NCI-H2227 (cell line): ENCODE data around the gene PDE4A.
A peak's percentile ranks its signal among the peaks of the same experiment; 100 is the strongest.
"Not testable (repeated sequence)": the region's sequence is repeated elsewhere in the genome, so short reads cannot be mapped to it uniquely, and the experiment has no call there.

Source experiments
- DNase-seq: peaks from one replicate; lab custom pipeline; 2025; ENCODE audit not compliant: unreplicated experiment; lab: John Stamatoyannopoulos, UW

The PDE4A gene

DNA sequence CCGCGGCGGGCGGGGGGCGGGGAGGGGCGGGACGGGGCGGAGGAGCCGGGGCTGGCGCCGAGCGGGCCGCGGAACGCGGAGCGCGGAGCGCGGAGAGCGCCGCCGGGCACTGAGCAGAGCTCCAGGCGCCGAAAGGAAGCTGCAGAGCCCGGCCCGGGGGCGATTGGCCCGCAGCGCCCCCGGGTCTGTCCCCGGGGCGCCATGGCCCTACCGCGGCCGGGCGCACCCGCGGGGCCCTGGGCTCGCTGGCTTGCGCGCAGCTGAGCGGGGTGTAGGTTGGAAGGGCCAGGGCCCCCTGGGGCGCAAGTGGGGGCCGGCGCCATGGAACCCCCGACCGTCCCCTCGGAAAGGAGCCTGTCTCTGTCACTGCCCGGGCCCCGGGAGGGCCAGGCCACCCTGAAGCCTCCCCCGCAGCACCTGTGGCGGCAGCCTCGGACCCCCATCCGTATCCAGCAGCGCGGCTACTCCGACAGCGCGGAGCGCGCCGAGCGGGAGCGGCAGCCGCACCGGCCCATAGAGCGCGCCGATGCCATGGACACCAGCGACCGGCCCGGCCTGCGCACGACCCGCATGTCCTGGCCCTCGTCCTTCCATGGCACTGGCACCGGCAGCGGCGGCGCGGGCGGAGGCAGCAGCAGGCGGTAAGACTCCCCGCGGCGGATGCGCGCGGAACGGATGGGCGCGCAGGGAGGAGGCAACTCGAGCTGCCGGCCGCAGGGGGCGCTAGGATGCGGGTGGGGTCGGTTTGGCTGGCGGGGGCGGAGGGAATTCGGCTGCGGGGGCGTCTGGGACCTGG is at the start of gene PDE4A:
PDE4A (plus strand) TSS at position 95 of the 796 bp plus-strand sequence; CDS start at position 322, 227 bp downstream.
- peak; percentile 30 for DNase-seq

DNA sequence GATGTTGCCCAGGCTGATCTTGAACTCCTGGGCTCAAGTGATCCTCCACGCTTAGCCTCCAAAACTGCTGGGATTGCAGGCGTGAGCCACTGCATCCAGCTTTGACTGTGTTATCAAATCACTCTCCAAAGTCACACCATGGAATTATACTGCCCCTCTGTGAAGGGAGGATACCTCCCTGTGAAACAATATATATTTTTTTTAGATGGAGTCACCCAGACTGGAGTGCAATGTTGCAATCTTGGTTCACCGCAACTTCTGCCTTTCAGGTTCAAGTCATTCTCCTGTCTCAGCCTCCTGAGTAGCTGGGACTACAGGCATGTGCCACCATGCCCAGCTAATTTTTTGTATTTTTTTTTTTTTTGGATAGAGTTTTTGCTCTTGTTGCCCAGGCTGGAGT is 47.6 kb upstream of the PDE4A start:
- DNase-seq = no peak

DNA sequence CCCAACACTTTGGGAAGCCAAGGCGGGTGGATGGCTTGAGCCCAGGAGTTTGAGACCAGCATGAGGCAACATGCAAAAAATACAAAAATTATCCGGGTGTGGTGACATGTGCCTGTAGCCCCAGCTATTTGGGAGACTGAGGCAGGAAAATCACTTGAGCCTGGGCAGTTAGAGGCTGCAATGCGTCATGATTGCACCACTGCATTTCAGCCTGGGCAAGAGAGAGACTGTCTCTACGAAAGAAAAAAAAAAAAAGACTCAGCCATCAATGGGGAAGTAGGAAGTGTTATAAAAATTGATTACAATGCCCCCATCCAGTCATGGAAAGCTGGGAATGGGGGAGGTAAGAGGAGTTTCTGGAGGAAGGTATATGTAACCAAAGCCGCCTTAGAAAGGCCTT is 45.4 kb upstream of the PDE4A start:
- no peak for DNase-seq

DNA sequence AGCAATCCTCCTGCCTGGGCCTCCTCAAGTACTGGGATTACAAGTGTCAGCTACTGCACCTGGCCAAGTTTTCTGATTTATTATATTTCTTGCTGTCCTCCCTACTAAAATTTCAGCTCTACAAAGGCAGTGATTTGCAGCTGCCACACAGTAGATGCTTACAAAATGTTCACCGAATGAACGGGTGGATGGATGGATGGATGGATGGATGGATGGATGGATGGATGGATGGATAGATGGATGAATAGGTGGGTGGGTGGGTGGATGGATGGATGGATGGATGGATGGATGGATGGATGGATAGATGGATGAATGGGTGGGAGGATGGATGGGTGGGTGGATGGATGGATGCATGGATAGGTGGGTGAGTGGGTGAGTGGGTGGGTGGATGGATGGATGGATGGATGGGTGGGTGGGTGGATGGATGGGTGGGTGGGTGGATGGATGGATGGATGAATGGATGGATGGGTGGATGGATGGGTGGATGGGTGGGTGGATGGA is 43.1 kb upstream of the PDE4A start:
- not testable (repeated sequence) for DNase-seq

DNA sequence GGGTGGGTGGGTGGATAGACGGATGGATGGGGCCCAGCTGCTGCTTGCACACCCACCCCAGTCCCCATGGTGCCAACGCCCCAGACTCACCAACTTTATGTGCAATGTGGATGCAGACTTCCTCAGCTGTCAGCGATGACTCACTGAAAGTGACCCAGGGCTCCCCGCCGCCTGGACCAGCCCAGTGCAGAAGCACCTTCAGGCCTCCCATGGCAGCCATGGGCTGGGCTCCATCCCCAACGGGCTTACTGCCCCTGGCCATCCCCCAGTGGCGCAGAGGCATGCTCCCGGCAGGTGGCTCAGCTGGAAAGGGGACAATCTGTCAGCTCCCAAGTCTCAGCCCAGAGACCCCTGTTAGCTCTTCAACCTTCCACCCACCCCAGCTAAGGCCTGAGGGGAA is 42.2 kb upstream of the PDE4A start:
- DNase-seq = no peak

DNA sequence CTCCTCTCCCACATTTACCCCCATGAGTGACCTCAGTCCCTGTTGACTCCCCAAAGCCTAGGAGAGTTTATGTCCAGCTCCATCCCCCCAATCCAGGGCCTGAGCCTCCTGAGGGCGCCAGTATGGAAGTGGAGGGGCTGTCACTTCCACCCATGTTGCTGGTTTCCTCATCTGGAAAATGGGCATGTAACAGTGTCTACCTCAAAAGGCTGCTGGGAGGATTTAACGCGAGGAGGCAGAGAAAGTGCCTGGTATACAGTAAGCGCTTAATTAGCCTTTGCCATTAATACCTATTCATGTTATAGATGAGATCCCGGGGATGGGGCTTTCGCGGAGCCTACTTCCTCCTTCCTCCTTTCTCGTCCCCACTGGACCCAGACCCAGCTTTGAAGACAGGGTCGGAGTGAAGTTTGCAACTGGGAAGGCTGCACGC is 40.4 kb upstream of the PDE4A start:
- no peak for DNase-seq

DNA sequence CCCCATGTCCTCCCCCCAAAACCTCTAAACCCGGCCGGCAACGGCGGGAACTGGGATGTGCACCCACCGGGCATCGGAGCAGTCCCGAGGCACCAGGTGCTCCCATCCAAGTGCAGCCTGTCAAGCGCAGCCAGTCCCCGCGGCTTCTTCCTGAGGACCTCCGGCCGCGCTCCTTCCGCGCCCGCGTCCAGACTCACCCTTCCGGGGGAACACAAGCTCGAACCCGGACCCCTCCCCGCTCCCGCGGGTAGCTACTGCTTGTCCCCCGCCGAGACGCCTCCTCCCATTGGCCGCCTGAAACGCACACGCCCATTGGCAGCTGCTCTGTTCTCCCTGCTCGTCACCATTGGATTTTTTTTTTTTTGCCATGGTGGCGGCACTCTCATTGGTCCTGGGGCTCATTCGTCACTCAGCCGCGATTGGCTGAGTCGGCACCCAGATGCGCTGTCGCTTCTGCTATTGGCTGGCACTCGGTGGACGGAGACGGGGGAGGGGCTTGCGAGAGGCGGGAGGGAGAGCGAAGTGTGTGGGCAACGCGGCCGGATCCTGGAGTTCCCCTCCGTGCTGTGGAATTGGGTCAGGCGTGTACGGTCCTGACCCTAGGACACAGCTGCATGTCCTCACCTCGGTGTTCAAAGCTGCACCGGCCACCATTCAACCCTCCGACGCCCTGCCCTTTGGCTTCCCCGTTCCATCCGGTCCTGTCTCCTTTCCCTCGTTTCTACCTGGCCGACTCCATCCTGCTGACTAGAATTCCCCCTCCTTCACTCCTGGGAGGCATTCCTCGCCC is 39.8 kb upstream of the PDE4A start, which contains the start of gene TYK2:
TYK2 (minus strand) TSS at position 260 of the 790 bp plus-strand sequence. CDS start 2,166 bp downstream, outside the sequence.
- peak; percentile 97 for DNase-seq

DNA sequence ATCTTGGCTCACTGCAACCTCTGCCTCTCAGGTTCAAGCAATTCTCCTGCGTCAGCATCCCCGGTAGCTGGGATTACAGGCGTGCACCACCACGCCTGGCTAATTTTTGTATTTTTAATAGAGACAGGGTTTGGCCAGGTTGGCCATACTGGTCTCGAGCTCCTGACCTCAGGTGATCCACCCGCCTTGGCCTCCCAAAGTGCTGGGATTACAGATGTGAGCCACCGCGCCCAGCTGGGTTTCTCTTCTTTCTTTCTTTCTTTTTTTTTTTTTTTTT is 37.2 kb upstream of the PDE4A start:
- not testable (repeated sequence) for DNase-seq

DNA sequence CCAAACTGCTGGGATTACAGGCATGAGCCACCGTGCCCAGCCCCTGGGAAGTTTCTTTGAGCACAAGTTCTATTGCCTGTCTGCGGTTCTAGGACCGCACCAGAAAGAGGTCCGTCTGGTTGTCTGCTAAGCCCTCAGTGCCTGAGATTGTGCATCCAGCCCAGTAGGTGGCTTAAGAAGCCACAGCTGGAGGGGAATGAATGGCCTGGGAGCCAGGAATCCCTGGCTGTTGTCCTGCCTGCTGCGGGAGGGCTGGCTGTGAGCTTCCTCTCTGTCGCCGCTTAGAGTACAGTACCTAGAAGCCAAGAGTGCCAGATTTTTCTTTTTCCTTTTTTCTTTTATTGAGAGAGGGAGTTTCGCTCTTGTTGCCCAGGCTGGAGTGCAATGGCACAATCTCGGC is 35.8 kb upstream of the PDE4A start:
- DNase-seq = no peak

DNA sequence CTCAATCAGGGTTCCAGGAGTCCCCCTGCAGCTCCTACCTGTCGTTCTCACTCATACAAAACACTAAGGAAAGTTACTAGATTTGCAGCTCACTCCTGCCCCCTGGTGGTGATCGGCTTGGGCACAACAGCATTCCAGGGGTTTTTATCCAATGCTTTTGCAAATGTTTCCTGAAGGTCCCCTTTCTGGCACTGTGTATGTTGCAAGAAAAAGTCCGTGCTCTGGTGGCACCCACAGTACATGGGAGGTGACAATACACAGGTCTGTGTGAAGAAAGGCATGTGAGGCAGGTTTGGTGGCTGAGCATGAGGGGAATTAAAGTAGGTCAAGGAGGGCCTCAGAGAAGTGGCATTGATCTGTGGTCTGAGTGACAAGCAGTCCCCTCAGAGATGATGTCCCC is 31.4 kb upstream of the PDE4A start:
- DNase-seq = peak; percentile 77

DNA sequence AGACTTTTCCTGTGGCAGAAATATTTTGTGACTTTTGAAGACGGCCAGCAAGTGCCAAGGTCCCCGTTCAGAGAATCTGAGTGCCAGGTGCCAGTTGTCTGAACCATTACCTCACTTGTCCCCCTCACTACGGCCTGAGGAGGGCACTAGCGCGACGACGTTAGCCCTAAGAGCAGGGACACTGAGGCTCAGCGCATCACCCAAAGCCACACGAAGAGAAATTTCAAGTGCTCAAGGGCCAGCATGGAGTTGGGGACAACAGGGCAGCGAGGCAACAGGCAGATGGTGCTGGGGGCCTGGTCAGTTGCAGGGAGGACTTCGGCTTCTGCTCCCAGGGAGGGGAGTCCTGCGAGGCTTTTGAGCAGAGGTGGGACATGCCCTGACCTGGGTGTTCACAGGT is 30.5 kb upstream of the PDE4A start:
- DNase-seq = no peak

DNA sequence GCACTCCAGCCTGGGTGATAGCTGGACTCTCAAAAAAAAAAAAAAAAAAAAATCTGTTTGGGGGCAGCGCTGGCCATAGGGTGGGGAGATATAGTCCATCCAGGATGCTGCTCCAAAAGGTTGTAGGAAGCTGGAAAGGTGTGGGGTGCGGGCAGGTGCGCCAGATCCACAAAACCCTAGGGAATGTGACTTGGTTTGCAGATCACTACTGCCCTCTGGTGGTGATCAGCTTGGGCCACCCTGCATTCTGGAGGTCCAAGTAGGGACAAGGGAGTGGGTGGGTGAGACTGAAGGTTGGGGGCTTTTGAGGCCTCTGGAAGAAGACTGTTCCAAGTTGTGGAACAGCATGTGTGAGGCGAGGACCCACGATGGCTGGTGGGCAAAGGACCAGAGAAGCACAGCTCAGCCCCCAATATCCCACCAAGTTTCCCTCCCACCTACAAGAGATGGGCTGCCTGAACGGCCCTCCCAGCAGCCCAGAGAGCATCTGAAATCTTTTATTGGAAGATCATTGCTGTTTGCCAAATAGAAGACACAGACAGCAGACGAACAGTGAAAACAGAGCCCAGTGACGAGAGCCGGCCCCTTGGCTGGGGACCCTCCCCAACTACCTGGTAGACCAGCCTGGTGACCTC is 29.6 kb upstream of the PDE4A start:
- peak; percentile 70 for DNase-seq

DNA sequence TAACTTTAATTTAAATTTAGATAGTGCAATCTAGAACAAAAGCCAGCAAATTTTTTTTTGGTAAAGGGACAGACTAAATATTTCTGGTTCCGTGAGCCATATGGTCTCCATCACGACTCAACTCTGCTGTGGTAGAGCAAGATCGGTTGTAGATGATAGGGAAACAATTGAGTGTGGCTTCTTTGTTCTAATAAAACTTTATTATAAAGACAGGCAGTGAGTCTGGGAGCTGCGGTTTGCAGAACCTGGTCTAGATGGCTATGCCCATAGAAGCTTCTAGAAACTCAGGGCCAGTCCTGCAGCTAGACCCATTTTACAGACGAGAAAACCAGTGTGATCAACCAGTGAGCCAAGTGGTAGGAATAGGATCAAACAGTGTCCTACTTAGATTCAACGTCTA is 28.2 kb upstream of the PDE4A start:
- DNase-seq = no peak

DNA sequence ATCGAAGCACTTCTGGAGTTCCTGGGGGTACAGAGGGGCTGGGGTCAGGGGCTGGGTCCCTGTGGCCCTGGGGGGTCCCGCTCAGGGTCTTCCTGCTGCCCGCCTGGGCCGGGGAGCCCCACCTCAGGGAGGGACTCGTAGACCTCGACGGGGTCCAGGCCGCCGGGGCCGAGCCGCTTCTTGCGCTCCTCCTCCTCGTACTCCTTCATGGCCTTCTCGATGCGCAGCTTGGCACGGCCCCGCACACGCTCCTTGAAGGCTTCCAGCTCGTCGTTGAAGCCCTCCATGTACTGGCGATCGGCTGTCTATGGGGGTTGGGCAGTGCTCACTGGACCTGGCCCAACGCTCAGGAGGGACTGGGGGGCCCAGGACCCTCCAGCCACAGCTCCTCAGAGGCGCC is 27.2 kb upstream of the PDE4A start:
- no peak for DNase-seq

DNA sequence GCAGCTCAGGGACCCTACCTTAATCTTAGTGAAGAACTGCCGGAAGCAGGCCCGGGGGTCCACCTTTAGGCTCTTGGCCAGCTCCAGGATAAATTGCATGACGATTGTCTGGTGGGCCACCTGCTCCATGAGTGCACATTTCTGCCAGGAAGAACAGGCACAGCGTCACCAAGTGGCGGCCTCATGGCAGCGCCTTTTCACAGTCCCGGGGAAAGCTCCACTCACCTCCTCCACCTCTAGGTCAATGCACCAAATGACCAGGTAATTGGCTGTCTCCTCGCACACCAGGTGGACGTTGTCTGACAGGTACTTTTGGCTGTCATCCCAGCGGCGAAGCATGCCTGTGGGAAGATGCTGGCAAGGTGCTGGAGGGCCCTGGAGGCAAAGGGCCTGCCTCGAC is 25.3 kb upstream of the PDE4A start:
- DNase-seq = no peak

DNA sequence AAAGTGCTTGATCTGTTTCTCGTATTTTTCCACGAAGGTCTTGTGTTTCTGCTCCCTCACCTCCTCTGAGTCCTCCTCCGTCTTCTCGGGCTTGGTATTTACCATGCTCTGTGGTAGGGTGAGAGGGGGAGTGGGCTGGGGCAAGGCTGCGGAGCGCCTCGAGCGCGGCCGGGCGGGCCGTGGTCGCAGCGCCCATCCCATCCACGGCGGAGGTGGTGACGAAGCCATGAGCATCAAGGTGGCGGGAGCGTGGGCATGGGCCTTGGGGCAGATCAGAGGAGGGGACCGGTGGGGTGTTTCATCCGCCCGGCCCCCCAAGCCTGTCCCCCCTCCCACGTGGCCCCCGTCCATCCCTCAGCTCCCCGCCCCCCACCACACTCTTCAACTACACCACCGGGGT is 24.9 kb upstream of the PDE4A start:
- no peak for DNase-seq

DNA sequence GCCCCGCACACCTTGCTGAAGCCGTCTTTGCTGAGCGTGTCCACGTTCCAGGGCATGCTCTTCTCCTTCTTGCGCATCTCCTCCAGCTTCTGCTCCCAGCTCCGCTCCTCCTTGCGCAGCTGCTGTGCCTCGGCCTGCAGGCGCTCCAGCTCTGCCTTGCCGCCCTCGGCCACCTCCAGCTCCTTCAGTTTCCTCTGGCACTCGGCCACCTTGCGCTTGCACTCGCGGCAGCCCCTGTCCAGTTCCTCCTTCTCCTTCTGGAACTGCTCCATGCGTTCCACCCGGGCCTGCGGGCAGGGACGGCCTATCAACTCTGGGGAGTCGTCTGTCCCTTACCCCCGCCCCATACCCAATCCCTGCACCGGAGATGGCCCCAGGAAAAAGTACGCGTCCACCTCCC is 24.4 kb upstream of the PDE4A start:
- no peak for DNase-seq

DNA sequence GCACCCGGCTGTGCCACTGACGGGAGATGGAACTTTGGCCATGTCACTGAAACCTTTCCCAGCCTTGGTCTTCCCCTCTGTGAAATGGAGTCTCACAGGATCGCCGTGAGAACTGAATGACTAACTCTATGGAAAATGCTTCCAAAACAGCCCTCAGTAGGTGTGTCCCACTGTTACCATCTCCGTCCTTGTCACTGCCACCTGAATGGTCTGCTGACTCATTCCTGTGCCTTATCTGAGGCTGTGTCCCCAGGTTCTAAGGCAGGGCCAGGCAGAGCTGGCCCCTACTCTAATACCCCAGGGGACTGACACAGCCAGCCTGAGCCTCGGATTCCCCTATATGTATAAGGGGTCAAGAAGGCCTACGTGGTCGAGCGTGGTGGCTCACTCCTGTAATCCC is 21.5 kb upstream of the PDE4A start:
- no peak for DNase-seq

DNA sequence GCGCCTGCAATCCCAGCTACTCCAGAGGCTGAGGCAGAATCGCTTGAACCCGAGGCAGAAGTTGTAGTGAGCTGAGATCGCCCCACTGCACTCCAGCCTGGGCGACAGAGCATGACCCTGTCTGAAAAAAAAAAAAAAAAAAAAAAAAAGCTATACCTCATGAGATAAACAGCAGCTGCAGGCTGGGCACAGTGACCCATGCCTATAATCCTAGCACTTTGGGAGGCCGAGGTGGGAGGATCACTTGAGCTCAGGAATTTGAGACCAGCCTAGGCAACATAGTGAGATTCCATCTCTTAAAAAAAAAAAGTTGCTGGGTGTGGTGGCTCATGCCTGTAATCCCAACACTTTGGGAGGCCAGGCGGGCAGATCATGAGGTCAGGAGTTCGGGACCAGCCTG is 21.0 kb upstream of the PDE4A start:
- DNase-seq = not testable (repeated sequence)

DNA sequence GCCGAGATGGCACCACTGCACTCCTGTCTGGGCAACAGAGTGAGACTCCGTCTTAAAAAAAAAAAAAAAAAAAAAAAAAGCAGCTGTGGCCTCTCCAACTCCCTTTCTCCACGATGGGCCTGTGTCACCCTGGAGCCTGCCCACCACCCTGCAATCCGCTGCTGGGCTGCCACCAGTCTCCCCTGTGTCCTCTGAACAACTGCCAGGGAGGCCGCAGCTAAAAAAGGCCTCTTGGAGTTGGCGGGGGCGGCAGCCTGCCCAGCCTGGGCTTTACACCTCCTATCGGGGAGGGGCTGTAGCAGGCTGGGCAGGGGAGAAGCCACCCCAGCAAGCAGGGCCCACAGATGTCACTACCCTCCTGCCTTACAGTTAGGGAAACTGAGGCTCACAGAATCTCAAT is 20.5 kb upstream of the PDE4A start:
- DNase-seq = no peak

DNA sequence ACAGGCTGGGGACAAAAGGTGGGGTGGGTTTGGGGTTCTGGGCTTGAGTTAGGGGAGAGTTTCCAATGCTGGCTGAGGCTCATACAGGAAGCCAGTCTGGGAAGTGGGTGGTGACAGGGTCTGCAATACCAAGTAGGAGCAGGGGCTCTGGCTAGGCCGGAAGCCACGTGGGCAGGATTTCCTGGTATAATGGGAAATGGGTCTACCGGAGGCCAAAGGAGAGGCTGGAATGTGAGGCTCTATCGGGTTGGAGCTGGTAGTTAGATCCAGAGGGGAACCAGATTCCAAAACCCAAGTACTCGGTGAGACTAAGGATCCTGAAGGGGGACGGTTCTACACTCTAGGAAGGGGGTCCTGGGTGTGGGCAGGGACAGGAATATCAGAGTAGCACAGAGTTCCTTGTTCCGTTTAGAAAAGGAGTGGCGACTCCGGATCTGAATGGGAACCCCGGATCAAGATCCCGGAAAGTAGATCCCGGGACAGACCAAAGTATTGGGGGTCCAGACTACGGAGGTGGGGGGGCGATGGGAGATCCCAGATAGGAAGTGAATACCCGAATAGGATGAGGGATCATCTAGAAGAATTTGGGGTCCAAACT is 17.8 kb upstream of the PDE4A start:
- DNase-seq = peak; percentile 50
